WTC11 (cell line): ENCODE results near the gene DNAJC5G. TPM values are rescaled to one million over a fixed set of nuclear protein-coding genes. Genes with fewer than 3 reads are reported as not detected.
"Not testable (repeated sequence)": the region's sequence is repeated elsewhere in the genome, so short reads cannot be mapped to it uniquely, and the experiment has no call there.

Experiments
- ATAC-seq: fragments of 200-7000 bp; cut with Tn5 transposase; 2 replicates; pipeline ENCODE4 v1.10.0; 2021; ENCODE audit warnings: mild to moderate bottlenecking, moderate library complexity
- CTCF ChIA-PET: fragments of 300-600 bp; sonication (Branson Sonifier 250); formaldehyde crosslinking; loops from one replicate; lab custom pipeline; 2021; ENCODE audit warnings: antibody characterized with exemption; lab: Charles Lee
- POLR2A ChIA-PET: fragments of 350-600 bp; sonication (Branson Sonifier 250); formaldehyde crosslinking; loops from one replicate; lab custom pipeline; 2021; ENCODE audit warnings: antibody characterized with exemption; lab: Charles Lee
- DNase-seq: peaks from one replicate; pipeline ENCODE4 v3.0.0; 2021; ENCODE audit warnings: low spot score
- H3K27ac Mint-ChIP-seq: 2 replicates; pipeline ENCODE4 v1.8.0; 2021; ENCODE audit warnings: mixed read lengths
- H3K27me3 Mint-ChIP-seq: 2 replicates; pipeline ENCODE4 v1.8.0; 2021; ENCODE audit warnings: low read depth, mild to moderate bottlenecking, moderate library complexity, mixed read lengths
- H3K36me3 Mint-ChIP-seq: 2 replicates; pipeline ENCODE4 v1.8.0; 2021; ENCODE audit warnings: mixed read lengths
- H3K4me1 Mint-ChIP-seq: 2 replicates; pipeline ENCODE4 v1.8.0; 2022; ENCODE audit warnings: mixed read lengths
- H3K4me3 Mint-ChIP-seq: 2 replicates; pipeline ENCODE4 v1.8.0; 2021; ENCODE audit warnings: mild to moderate bottlenecking, moderate library complexity, mixed read lengths
- H3K9me3 Mint-ChIP-seq: 2 replicates; pipeline ENCODE4 v1.8.0; 2021; ENCODE audit warnings: mixed read lengths
- ATF3 ChIP-seq: sonication (generic); formaldehyde crosslinking; conservative IDR thresholded peaks from 2 replicates; pipeline ENCODE4 v1.8.1; 2022; ENCODE audit warnings: mild to moderate bottlenecking, missing genetic modification reagents
- CBFB ChIP-seq: sonication (generic); formaldehyde crosslinking; IDR thresholded peaks from 2 replicates; pipeline ENCODE4 v1.8.1; 2022; ENCODE audit warnings: mild to moderate bottlenecking, low read depth, missing genetic modification reagents
- E2F5 ChIP-seq: sonication (generic); formaldehyde crosslinking; IDR thresholded peaks from 2 replicates; pipeline ENCODE4 v1.8.1; 2022; ENCODE audit warnings: mild to moderate bottlenecking, moderate library complexity, missing genetic modification reagents
- ETV6 ChIP-seq: sonication (generic); formaldehyde crosslinking; IDR thresholded peaks from 2 replicates; pipeline ENCODE4 v1.8.1; 2022; ENCODE audit warnings: mild to moderate bottlenecking, missing genetic modification reagents
- FOXK1 ChIP-seq: sonication (generic); formaldehyde crosslinking; IDR thresholded peaks from 2 replicates; pipeline ENCODE4 v1.8.0; 2022; ENCODE audit warnings: mild to moderate bottlenecking, moderate library complexity, missing genetic modification reagents
- NFYB ChIP-seq: sonication (generic); formaldehyde crosslinking; conservative IDR thresholded peaks from 2 replicates; pipeline ENCODE4 v1.8.0; 2022; ENCODE audit warnings: low read depth, missing genetic modification reagents
- NR3C1 ChIP-seq: sonication (generic); formaldehyde crosslinking; conservative IDR thresholded peaks from 2 replicates; pipeline ENCODE4 v1.8.1; 2023; ENCODE audit warnings: low read depth, mild to moderate bottlenecking, missing genetic modification reagents
- OVOL2 ChIP-seq: fragments of 250-450 bp; sonication (Bioruptor Pico); IDR thresholded peaks from 2 replicates; pipeline ENCODE4 v1.9.0; 2021; ENCODE audit warnings: mild to moderate bottlenecking, borderline replicate concordance
- SMAD3 ChIP-seq: sonication (generic); formaldehyde crosslinking; IDR thresholded peaks from 2 replicates; pipeline ENCODE4 v1.8.0; 2022; ENCODE audit warnings: missing genetic modification reagents, mild to moderate bottlenecking, borderline replicate concordance
- SP1 ChIP-seq: sonication (generic); formaldehyde crosslinking; conservative IDR thresholded peaks from 2 replicates; pipeline ENCODE4 v1.8.1; 2022; ENCODE audit warnings: missing genetic modification reagents
- USF1 ChIP-seq: sonication (generic); formaldehyde crosslinking; IDR thresholded peaks from 2 replicates; pipeline ENCODE4 v1.8.0; 2022; ENCODE audit warnings: mild to moderate bottlenecking, missing genetic modification reagents
- total RNA-seq: library from RNA; stranded (reverse); gene quantifications from 3 replicates; pipeline ENCODE4 v1.2.3, GENCODE V29; 2021
- TF ChIP-seq, protein P1 (sequence below): fragments of 250-450 bp; sonication (Bioruptor Pico); IDR thresholded peaks from 2 replicates; pipeline ENCODE4 v1.9.0; 2021; ENCODE audit warnings: mild to moderate bottlenecking
- TF ChIP-seq, protein P2 (sequence below): sonication (generic); formaldehyde crosslinking; IDR thresholded peaks from 2 replicates; pipeline ENCODE4 v1.8.1; 2023; ENCODE audit warnings: mild to moderate bottlenecking, missing genetic modification reagents, borderline replicate concordance
- TF ChIP-seq, protein P3 (sequence below): sonication (generic); formaldehyde crosslinking; IDR thresholded peaks from 2 replicates; pipeline ENCODE4 v1.8.1; 2022; ENCODE audit warnings: low read depth, mild to moderate bottlenecking, moderate library complexity, missing genetic modification reagents, borderline replicate concordance

Gene DNAJC5G
- total RNA-seq, 1 experiment from 2014 or later: 0.44 TPM

DNA sequence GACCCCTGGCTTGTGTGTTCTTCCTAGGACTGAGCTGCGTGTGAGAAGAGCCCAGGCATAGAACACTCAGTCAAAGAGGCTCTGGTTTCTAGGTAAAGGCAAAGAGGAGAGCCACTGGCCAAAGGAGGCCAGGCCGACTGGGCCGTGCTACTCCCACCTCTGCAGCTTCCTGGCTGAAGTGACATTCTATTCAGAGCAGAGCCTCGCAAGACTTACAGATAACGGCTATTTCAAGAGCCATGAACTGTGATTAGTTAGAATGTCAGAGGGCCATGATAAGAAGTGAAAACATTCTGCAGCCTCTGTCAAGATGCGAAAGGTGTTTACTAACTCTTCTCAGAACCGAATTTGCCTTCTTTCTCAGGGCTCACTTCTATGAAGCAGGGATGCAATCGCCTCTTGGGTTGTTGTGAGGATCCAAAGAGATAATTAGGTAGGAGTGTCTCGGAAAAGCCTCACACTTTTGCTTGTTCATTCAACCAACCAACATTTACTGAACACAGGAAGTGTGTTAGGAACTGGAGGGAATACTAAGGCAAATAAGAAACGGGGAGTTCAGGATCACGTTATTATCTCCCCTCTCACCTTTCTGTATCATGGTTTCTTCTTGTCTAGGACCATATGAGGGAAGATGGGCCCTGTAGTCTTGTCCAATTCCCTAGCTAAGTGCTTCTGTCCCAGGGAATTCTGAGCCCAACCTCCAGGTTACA is 3.4 kb upstream of the DNAJC5G start (continued):
- TF ChIP-seq SP1: no peak

DNA sequence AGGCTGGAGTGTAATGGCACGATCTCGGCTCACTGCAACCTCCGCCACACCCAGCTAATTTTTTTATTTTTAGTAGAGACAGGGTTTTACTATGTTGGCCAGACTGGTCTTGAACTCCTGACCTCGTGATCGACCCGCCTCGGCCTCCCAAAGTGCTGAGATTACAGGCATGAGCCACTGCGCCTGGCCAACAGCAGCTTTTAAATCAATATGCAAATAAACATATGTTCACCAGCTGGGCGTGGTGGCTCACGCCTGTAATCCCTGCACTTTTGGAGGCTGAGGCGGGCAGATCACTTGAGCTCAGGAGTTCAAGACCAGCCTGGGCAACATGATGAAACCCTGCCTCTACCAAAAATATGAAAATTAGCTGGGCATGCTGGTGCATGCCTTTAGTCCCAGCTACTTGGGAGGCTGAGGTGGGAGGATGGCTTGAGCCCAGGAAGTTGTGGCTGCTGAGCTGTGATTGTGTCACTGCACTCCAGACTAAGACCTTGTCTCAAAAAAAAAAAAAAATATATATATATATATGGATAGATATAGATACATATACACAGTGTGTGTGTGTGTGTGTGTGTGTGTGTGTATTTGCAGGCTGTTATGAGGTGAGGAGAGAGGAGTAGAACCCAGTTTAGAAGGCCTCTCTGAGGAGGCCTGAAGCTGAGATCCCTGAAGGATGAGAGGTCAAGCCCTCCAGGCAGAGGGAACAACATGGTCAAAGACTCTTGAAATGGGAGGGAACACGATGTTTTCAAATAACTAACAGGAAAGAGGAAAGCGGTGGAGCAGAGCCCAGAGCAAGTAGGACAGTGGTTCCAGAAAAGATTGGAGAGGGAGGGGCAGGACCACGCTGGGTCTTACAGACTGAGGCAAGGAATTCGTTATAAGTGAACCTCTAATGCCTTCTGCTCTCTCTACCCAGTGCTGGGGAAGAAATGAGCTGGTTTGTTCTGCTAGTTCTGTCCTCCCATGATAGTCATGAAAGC is 2.4 kb upstream of the DNAJC5G start:
- CTCF ChIA-PET: interaction anchor here (0.6 to 4.1 kb wide), 11 partner anchors 8 to 814 kb away, joined by 3 to 34 read pairs (median 3); partner anchors contain the start of genes PREB and TRIM54
- H3K4me3 Mint-ChIP-seq: not testable (repeated sequence)

DNA sequence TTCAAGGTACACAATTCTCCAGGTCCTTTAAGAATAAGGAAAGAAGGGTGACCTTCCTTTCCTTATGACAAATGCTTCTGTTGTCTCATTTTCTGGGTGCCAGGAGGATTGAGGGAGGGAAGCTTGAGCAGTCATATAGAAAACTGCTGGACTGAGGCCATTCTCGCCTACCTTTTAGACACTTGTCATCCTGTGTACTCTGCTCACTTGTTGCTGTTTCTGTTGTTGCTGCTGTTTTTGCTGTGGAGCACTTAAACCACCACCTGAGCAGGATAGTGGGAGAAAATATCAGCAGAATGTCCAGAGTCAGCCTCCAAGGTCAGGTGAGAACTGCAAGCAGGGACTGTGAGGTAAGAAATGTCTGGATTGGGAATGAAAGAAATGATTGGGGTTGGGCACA is 2.8 kb downstream of the DNAJC5G start:
- TF ChIP-seq OVOL2 (CRISPR knock-in tag) (no peak), ETV6 (CRISPR knock-in tag) (no peak), NFYB (CRISPR knock-in tag) (no peak), NR3C1 (CRISPR knock-in tag) (no peak), FOXK1 (CRISPR knock-in tag) (no peak)
- TF ChIP-seq, protein P1, sequence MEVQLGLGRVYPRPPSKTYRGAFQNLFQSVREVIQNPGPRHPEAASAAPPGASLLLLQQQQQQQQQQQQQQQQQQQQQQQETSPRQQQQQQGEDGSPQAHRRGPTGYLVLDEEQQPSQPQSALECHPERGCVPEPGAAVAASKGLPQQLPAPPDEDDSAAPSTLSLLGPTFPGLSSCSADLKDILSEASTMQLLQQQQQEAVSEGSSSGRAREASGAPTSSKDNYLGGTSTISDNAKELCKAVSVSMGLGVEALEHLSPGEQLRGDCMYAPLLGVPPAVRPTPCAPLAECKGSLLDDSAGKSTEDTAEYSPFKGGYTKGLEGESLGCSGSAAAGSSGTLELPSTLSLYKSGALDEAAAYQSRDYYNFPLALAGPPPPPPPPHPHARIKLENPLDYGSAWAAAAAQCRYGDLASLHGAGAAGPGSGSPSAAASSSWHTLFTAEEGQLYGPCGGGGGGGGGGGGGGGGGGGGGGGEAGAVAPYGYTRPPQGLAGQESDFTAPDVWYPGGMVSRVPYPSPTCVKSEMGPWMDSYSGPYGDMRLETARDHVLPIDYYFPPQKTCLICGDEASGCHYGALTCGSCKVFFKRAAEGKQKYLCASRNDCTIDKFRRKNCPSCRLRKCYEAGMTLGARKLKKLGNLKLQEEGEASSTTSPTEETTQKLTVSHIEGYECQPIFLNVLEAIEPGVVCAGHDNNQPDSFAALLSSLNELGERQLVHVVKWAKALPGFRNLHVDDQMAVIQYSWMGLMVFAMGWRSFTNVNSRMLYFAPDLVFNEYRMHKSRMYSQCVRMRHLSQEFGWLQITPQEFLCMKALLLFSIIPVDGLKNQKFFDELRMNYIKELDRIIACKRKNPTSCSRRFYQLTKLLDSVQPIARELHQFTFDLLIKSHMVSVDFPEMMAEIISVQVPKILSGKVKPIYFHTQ: no peak
- TF ChIP-seq, protein P2, sequence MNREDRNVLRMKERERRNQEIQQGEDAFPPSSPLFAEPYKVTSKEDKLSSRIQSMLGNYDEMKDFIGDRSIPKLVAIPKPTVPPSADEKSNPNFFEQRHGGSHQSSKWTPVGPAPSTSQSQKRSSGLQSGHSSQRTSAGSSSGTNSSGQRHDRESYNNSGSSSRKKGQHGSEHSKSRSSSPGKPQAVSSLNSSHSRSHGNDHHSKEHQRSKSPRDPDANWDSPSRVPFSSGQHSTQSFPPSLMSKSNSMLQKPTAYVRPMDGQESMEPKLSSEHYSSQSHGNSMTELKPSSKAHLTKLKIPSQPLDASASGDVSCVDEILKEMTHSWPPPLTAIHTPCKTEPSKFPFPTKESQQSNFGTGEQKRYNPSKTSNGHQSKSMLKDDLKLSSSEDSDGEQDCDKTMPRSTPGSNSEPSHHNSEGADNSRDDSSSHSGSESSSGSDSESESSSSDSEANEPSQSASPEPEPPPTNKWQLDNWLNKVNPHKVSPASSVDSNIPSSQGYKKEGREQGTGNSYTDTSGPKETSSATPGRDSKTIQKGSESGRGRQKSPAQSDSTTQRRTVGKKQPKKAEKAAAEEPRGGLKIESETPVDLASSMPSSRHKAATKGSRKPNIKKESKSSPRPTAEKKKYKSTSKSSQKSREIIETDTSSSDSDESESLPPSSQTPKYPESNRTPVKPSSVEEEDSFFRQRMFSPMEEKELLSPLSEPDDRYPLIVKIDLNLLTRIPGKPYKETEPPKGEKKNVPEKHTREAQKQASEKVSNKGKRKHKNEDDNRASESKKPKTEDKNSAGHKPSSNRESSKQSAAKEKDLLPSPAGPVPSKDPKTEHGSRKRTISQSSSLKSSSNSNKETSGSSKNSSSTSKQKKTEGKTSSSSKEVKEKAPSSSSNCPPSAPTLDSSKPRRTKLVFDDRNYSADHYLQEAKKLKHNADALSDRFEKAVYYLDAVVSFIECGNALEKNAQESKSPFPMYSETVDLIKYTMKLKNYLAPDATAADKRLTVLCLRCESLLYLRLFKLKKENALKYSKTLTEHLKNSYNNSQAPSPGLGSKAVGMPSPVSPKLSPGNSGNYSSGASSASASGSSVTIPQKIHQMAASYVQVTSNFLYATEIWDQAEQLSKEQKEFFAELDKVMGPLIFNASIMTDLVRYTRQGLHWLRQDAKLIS (CRISPR knock-in tag): no peak
- TF ChIP-seq, all 79 proteins: peak for 0
- Mint-ChIP-seq H3K27ac (no peak overlapping the region), H3K4me1 (peaks cover 25% of the 10 kb centered on the region), H3K9me3 (no peaks in the 10 kb centered on the region), H3K36me3 (no peaks in the 10 kb centered on the region), H3K4me3 (no peak overlapping the region), H3K27me3 (no peaks in the 10 kb centered on the region; the same call in 1 of the 2 replicates)
- no peak for ATAC-seq
- no peak for DNase-seq
- ChIA-PET POLR2A (no interaction called here), CTCF (interaction anchor here (0.7 to 7.6 kb wide), 5 partner anchors 16 to 32 kb away, joined by 4 to 153 read pairs (median 106); no protein-coding TSS in a partner anchor)

More for the DNA sequence above, 2.4 kb upstream of the DNAJC5G start:
- not testable (repeated sequence) for H3K27me3 Mint-ChIP-seq, H3K9me3 Mint-ChIP-seq, DNase-seq, H3K36me3 Mint-ChIP-seq, ATAC-seq, H3K4me1 Mint-ChIP-seq
- POLR2A ChIA-PET: interaction anchor here (0.7 to 1.5 kb wide), 2 partner anchors 10 to 186 kb away, joined by 3 read pairs; partner anchors contain the start of genes KHK and TRIM54
- H3K27ac Mint-ChIP-seq: peak overlapping the region; percentile 52; the same call in 1 of the 2 replicates

DNA sequence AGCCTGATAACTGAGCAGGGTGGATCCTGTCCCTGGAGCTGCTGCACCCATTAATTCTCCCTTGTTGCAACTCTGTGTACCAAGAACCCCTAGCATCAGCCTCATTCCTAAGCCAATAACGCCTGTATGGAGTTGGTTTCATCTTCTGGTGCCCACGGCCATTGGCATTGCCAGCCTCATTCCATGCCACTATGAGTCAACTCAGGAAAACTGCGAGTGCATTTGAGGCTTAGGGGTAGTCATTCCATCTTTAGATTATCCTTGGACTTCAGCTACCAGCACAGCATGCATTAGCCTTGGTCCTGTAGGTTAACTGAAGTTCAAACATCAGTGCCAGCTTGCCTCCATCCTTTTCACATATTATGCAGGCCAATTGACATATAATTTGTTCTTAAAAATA is 5.6 kb downstream of the DNAJC5G start:
- POLR2A ChIA-PET: no interaction called here
- CTCF ChIA-PET: interaction anchor here (1.2 to 7.6 kb wide), 11 partner anchors 10 to 193 kb away, joined by 3 to 153 read pairs (median 11); partner anchors contain the start of genes ABHD1, ATRAID, KHK and SLC30A3
- no peak for ATAC-seq
- TF ChIP-seq ATF3 (CRISPR knock-in tag) (no peak), CBFB (CRISPR knock-in tag) (no peak), E2F5 (CRISPR knock-in tag) (no peak), USF1 (CRISPR knock-in tag) (no peak), FOXK1 (CRISPR knock-in tag) (no peak), SMAD3 (no peak)
- TF ChIP-seq, protein P3, sequence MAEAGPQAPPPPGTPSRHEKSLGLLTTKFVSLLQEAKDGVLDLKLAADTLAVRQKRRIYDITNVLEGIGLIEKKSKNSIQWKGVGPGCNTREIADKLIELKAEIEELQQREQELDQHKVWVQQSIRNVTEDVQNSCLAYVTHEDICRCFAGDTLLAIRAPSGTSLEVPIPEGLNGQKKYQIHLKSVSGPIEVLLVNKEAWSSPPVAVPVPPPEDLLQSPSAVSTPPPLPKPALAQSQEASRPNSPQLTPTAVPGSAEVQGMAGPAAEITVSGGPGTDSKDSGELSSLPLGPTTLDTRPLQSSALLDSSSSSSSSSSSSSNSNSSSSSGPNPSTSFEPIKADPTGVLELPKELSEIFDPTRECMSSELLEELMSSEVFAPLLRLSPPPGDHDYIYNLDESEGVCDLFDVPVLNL (CRISPR knock-in tag): no peak

More for the DNA sequence above, 5.6 kb downstream of the DNAJC5G start:
- H3K27me3 Mint-ChIP-seq: no peaks in the 10 kb centered on the region; the same call in 1 of the 2 replicates
- H3K27ac Mint-ChIP-seq: no peak overlapping the region
- H3K36me3 Mint-ChIP-seq: no peaks in the 10 kb centered on the region
- peaks cover 36% of the 10 kb centered on the region for H3K4me1 Mint-ChIP-seq
- H3K4me3 Mint-ChIP-seq: no peak overlapping the region
- no peak for DNase-seq
- H3K9me3 Mint-ChIP-seq: no peaks in the 10 kb centered on the region
